ENCODE results near the gene SKAP1. TPM values are rescaled to one million over a fixed set of nuclear protein-coding genes. Genes with fewer than 3 reads are reported as not detected.
A peak's percentile ranks its signal among the peaks of the same experiment; 100 is the strongest.

The SKAP1 gene
- total and polyA plus RNA-seq, 11 donors: 0.25 to 5.3 (median 0.38) TPM; not detected in 6

DNA sequence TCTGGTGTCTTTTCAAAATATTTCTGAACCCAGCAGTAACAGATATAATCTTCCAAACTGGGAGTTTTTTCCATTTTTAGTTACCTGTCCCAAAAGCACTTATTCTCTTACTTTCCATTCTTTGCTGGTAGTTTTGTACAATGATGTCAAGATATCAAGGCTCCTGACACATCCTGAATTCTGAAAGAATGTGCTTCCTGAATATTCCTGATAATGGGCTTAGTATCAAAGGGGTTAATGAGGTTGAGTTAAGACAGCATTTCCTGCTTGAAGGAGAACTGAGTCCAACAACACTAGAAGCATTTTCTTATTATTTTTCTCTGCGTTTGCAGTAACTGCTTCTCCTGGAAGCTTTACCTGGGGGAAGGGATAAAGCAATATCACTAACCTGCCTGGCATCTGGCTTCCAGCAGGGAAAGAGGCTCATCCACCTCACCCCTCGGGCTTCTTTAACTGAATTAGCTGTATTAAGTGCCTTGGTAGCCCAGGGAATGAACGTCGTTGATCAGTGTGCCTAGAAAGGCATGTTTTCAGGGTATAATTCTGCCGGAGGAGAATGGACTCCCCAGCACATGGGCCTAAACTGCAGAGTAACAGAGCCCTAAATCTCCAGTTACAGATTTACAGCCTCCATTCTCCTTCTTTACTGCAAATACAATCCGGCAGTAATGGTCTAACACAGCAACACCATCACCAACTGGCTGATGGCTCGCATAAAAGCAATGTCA is 188.1 kb downstream of the SKAP1 start:
- intact Hi-C loops (cut with DNase I): no loop called here
- whole genome bisulfite sequencing, 4 donors: 61 to 69% (median 62%) methylated on average over 7 of the region's 7 CpGs
- H3K4me3 ChIP-seq: no peak overlapping the region
- H3K27ac ChIP-seq: peak overlapping the region in 7 of 12 donors; percentile 19 to 72 (median 27)
- TF ChIP-seq, protein P1, sequence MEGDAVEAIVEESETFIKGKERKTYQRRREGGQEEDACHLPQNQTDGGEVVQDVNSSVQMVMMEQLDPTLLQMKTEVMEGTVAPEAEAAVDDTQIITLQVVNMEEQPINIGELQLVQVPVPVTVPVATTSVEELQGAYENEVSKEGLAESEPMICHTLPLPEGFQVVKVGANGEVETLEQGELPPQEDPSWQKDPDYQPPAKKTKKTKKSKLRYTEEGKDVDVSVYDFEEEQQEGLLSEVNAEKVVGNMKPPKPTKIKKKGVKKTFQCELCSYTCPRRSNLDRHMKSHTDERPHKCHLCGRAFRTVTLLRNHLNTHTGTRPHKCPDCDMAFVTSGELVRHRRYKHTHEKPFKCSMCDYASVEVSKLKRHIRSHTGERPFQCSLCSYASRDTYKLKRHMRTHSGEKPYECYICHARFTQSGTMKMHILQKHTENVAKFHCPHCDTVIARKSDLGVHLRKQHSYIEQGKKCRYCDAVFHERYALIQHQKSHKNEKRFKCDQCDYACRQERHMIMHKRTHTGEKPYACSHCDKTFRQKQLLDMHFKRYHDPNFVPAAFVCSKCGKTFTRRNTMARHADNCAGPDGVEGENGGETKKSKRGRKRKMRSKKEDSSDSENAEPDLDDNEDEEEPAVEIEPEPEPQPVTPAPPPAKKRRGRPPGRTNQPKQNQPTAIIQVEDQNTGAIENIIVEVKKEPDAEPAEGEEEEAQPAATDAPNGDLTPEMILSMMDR (IDR thresholded peaks at IDR 0.05): no peak
- no peak for TF ChIP-seq POLR2A (IDR thresholded peaks at IDR 0.05)
- no peak for DNase-seq
- H3K27me3 ChIP-seq: peaks cover 0 to 3% (median 0%) of the 10 kb centered on the region in 9 donors
- H3K4me1 ChIP-seq: peaks cover 4 to 61% (median 25%) of the 10 kb centered on the region in 12 donors
- H3K36me3 ChIP-seq: no peaks in the 10 kb centered on the region
- ATAC-seq: no peak
- H3K9me3 ChIP-seq: no peaks in the 10 kb centered on the region

DNA sequence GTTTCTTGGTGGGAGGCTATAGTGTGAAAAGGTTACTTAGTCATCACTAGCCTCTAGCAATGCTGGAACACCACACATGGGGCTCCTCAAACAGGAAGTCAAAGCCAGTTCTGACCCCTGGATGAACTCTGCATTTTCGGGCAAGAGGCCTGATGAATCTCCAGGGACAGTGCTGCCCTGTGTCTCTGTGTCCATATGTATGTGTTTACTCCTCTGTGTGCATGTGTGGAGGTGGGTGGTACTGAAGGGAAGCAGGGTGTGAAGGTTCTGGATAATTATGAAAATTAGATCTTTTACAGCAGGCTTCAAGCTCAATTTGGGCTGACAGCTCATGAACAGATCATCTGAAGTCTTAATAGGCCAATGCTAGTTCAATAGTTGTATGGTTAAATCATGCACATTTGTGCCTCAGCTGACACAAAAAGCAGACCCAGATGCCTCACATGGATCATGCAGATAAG is 188.9 kb downstream of the SKAP1 start:
- WGBS, 4 donors: 19 to 44% (median 30%) methylated on average over 1 of the region's 1 CpG
- intact Hi-C loops (cut with DNase I): no loop called here
- H3K36me3 ChIP-seq: no peaks in the 10 kb centered on the region
- no peak overlapping the region for H3K4me3 ChIP-seq
- DNase-seq (peak in 4 of 5 donors; percentile 32 to 61 (median 46)), ATAC-seq (peak in 3 of 4 donors; percentile 77 to 83 (median 81))
- TF ChIP-seq, protein P1 (IDR thresholded peaks at IDR 0.05): no peak
- TF ChIP-seq POLR2A (IDR thresholded peaks at IDR 0.05): no peak
- peaks cover 0 to 5% (median 0%) of the 10 kb centered on the region in 9 donors for H3K27me3 ChIP-seq
- H3K27ac ChIP-seq: peak overlapping the region in 10 of 12 donors; percentile 5 to 72 (median 25)
- H3K4me1 ChIP-seq: peaks cover 4 to 62% (median 25%) of the 10 kb centered on the region in 12 donors
- no peaks in the 10 kb centered on the region for H3K9me3 ChIP-seq

DNA sequence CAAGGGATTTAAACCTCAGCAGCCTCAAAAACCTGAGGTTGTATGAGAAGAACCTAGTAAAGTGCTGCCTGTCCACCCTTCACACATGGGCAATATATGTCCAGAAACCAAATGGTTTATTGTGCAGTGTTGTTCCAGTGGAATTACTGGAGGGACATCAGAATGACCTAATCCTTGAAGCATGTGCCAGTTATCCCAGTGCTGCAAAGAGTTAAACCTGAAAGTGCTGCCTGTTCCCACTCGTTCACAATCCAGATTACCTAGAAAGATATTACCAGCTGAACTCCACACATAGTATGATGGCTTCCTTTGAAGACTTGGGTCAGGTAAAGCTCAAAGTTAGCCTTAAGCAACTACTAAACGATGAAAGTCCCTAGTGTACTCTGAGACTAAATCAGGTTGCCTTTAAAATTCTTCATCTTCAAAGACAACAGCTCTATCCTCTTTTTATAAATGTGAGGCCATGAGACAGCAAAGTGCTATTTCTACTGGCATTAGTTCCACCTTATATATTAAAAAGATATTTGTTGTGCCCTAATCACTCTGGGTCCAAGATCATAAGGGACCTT is 189.4 kb downstream of the SKAP1 start:
- peaks cover 0 to 5% (median 0%) of the 10 kb centered on the region in 9 donors for H3K27me3 ChIP-seq
- intact Hi-C loops (cut with DNase I): no loop called here
- TF ChIP-seq, protein P1 (IDR thresholded peaks at IDR 0.05): no peak
- no peak for TF ChIP-seq POLR2A (IDR thresholded peaks at IDR 0.05)
- H3K36me3 ChIP-seq: no peaks in the 10 kb centered on the region
- peak overlapping the region in 9 of 12 donors; percentile 5 to 72 (median 26) for H3K27ac ChIP-seq
- no peak overlapping the region for H3K4me3 ChIP-seq
- DNase-seq (no peak), ATAC-seq (peak in 1 of 4 donors; percentile 21)
- no peaks in the 10 kb centered on the region for H3K9me3 ChIP-seq
- peaks cover 4 to 62% (median 25%) of the 10 kb centered on the region in 12 donors for H3K4me1 ChIP-seq
- 18 to 35% (median 30%) methylated on average over 2 of the region's 2 CpGs for WGBS, 4 donors

DNA sequence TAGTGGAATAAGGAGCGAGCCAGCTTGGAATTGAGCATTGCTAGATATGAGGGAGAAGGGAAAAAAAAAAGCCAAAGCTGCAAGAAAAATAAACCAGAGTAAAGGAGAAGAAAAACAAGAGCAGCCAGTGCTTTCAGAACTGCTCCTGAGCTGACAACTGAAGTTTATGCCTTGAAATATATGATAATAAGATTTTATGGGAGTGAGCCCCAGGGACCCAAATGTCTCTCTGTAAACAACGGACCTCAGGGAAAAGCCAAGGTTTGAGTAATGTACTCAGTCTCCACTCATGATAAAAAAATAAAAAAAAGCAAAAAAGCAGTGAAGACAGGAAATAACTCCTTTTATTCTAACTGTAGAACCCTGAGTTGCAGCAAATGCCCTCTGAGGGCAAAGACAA is 189.9 kb downstream of the SKAP1 start:
- H3K27me3 ChIP-seq: peaks cover 0 to 2% (median 0%) of the 10 kb centered on the region in 9 donors
- H3K4me1 ChIP-seq: peaks cover 4 to 60% (median 25%) of the 10 kb centered on the region in 12 donors
- no peaks in the 10 kb centered on the region for H3K36me3 ChIP-seq
- ATAC-seq: no peak
- TF ChIP-seq POLR2A (IDR thresholded peaks at IDR 0.05): no peak
- TF ChIP-seq, protein P1 (IDR thresholded peaks at IDR 0.05): no peak
- H3K9me3 ChIP-seq: no peaks in the 10 kb centered on the region
- DNase-seq: no peak
- WGBS, 4 donors: 56 to 75% (median 62%) methylated on average over 2 of the region's 2 CpGs
- intact Hi-C loops (cut with DNase I): no loop called here
- peak overlapping the region in 3 of 12 donors; percentile 19 to 72 (median 30) for H3K27ac ChIP-seq
- no peak overlapping the region for H3K4me3 ChIP-seq

Data from heart left ventricle (tissue), 16 donors.